Suprapubic skin (tissue), 4 donors: ENCODE data around the gene CASQ1. TPM values are rescaled to one million over a fixed set of nuclear protein-coding genes. Genes with fewer than 3 reads are reported as not detected.

ENCODE experiments used
- DNase-seq, 2 donors: peaks; one replicate each; pipeline ENCODE4 v3.0.0-alpha.2; 2019; ENCODE audit warnings: low spot score in 2 of 2
- H3K27ac ChIP-seq: fragments of 200-600 bp; sonication (generic); one replicate; pipeline ENCODE4 v1.5.1; 2019
- H3K27me3 ChIP-seq: fragments of 200-600 bp; sonication (generic); one replicate; pipeline ENCODE4 v1.5.1; 2019
- H3K36me3 ChIP-seq: fragments of 200-600 bp; sonication (generic); one replicate; pipeline ENCODE4 v1.5.1; 2019
- H3K4me1 ChIP-seq: fragments of 200-600 bp; sonication (generic); one replicate; pipeline ENCODE4 v1.5.1; 2019
- H3K4me3 ChIP-seq: fragments of 200-600 bp; sonication (generic); one replicate; pipeline ENCODE4 v1.5.1; 2019; ENCODE audit warnings: mild to moderate bottlenecking
- H3K9me3 ChIP-seq: fragments of 200-600 bp; sonication (generic); one replicate; pipeline ENCODE4 v1.5.1; 2019
- CTCF ChIP-seq, 2 donors: fragments of 200-600 bp in 1 of 2; fragments of 450-650 bp in 1 of 2; sonication (generic) in 1 of 2; IDR thresholded peaks; one replicate each; pipeline ENCODE4 v1.5.1; 2016 to 2019; ENCODE audit warnings: antibody characterized with exemption in 2 of 2, mild to moderate bottlenecking in 1 of 2, moderate library complexity in 1 of 2
- EP300 ChIP-seq: sonication (generic); formaldehyde crosslinking; IDR thresholded peaks from one replicate; pipeline ENCODE4 v1.6.1; 2017; ENCODE audit warnings: antibody characterized with exemption
- POLR2A ChIP-seq, 2 donors: fragments of 450-650 bp; IDR thresholded peaks; one replicate each; pipeline ENCODE4 v1.6.1; 2017; ENCODE audit warnings: antibody characterized with exemption in 2 of 2, mild to moderate bottlenecking in 2 of 2, moderate library complexity in 2 of 2
- POLR2AphosphoS5 ChIP-seq, 3 donors: sonication (generic); formaldehyde crosslinking; IDR thresholded peaks; one replicate each; pipeline ENCODE4 v1.6.1; 2017; ENCODE audit warnings: antibody characterized with exemption in 3 of 3
- WGBS: methylation state at CpG from one replicate; pipeline ENCODE4 v1.1.5; 2018; 5-methylcytosine and 5-hydroxymethylcytosine counted together
- total RNA-seq, 4 donors: library from RNA; depleted of rRNA; stranded (reverse); fragments of >200 nt; gene quantifications; one replicate each; pipeline ENCODE4 v1.1.0, GENCODE V29; 2016

CASQ1 gene
- total RNA-seq, 4 donors from 2014 or later, result not detected

- H3K27ac ChIP-seq, result no peak overlapping the region
- H3K27me3 ChIP-seq, result no peaks in the 10 kb centered on the region
- DNase-seq, result no peak
- H3K36me3 ChIP-seq, result no peaks in the 10 kb centered on the region
- H3K4me3 ChIP-seq, result no peak overlapping the region
- TF ChIP-seq CTCF (IDR thresholded peaks at IDR 0.05) (no peak), EP300 (no peak), POLR2AphosphoS5 (IDR thresholded peaks at IDR 0.05) (no peak)
- H3K4me1 ChIP-seq, result peaks cover 4% of the 10 kb centered on the region
- no peaks in the 10 kb centered on the region for H3K9me3 ChIP-seq
Observed at GRCh38 chr1:160149233-160149632, 41.1 kb upstream of the CASQ1 start.

- 69% methylated on average over 2 of the region's 2 CpGs for WGBS
- no peaks in the 10 kb centered on the region for H3K36me3 ChIP-seq
- no peaks in the 10 kb centered on the region for H3K27me3 ChIP-seq
- H3K4me1 ChIP-seq, result peaks cover 4% of the 10 kb centered on the region
- H3K27ac ChIP-seq, result no peak overlapping the region
- TF ChIP-seq POLR2A (IDR thresholded peaks at IDR 0.05), result no peak
- no peak for TF ChIP-seq CTCF (IDR thresholded peaks at IDR 0.05)
- no peak for TF ChIP-seq EP300
- TF ChIP-seq POLR2AphosphoS5 (IDR thresholded peaks at IDR 0.05), result no peak
- DNase-seq, result no peak
- H3K9me3 ChIP-seq, result no peaks in the 10 kb centered on the region
- no peak overlapping the region for H3K4me3 ChIP-seq
Observed at GRCh38 chr1:160149716-160150115, 40.7 kb upstream of the CASQ1 start.

- DNase-seq, result no peak
- Histone ChIP-seq H3K36me3 (no peaks in the 10 kb centered on the region), H3K27me3 (no peaks in the 10 kb centered on the region), H3K9me3 (no peaks in the 10 kb centered on the region), H3K4me3 (no peak within 1 kb of the TSS), H3K4me1 (peaks cover 4% of the 10 kb centered on the region), H3K27ac (no peak within 1 kb of the TSS)
- TF ChIP-seq POLR2A (IDR thresholded peaks at IDR 0.05) (no peak), CTCF (IDR thresholded peaks at IDR 0.05) (no peak), POLR2AphosphoS5 (IDR thresholded peaks at IDR 0.05) (no peak), EP300 (no peak)
- WGBS, result 85% methylated on average over 6 of the region's 6 CpGs
Observed at GRCh38 chr1:160151303-160151702, 39.1 kb upstream of the CASQ1 start, which contains the start of gene ATP1A4. Gene ATP1A4 (plus strand): TSS chr1:160151603. CDS start chr1:160152041, 438 bp downstream.

GRCh38 chr1:160154790-160155189, 35.6 kb upstream of the CASQ1 start:
- Histone ChIP-seq H3K27me3 (no peaks in the 10 kb centered on the region), H3K9me3 (no peaks in the 10 kb centered on the region), H3K4me1 (no peaks in the 10 kb centered on the region), H3K36me3 (no peaks in the 10 kb centered on the region), H3K27ac (no peak overlapping the region), H3K4me3 (no peak overlapping the region)
- no peak for DNase-seq
- WGBS, result 90% methylated on average over 3 of the region's 3 CpGs
- TF ChIP-seq POLR2A (IDR thresholded peaks at IDR 0.05) (no peak), CTCF (IDR thresholded peaks at IDR 0.05) (no peak), EP300 (no peak), POLR2AphosphoS5 (IDR thresholded peaks at IDR 0.05) (no peak)

GRCh38 chr1:160156361-160156760, 34.0 kb upstream of the CASQ1 start:
- WGBS, result 83% methylated on average over 5 of the region's 5 CpGs
- TF ChIP-seq CTCF (IDR thresholded peaks at IDR 0.05), result no peak
- no peak for TF ChIP-seq POLR2AphosphoS5 (IDR thresholded peaks at IDR 0.05)
- no peak for TF ChIP-seq EP300
- no peak for TF ChIP-seq POLR2A (IDR thresholded peaks at IDR 0.05)
- no peak overlapping the region for H3K4me3 ChIP-seq

More at GRCh38 chr1:160156361-160156760, 34.0 kb upstream of the CASQ1 start:
- DNase-seq, result no peak
- Histone ChIP-seq H3K27me3 (no peaks in the 10 kb centered on the region), H3K36me3 (no peaks in the 10 kb centered on the region), H3K9me3 (no peaks in the 10 kb centered on the region), H3K27ac (no peak overlapping the region), H3K4me1 (no peaks in the 10 kb centered on the region)
